Measurements from ENCODE around the gene TBC1D4.
"Not testable (repeated sequence)": the region's sequence is repeated elsewhere in the genome, so short reads cannot be mapped to it uniquely, and the experiment has no call there.

Gene TBC1D4

GRCh38 chr13:75454497-75454896 lies 27.5 kb downstream of the TBC1D4 start:
- DNase-seq (ENCODE audit: low read depth): peak; percentile 37

GRCh38 chr13:75452564-75452963 lies 29.4 kb downstream of the TBC1D4 start:
- peak; percentile 60 for DNase-seq (ENCODE audit: low read depth)

GRCh38 chr13:75447493-75447892 lies 34.5 kb downstream of the TBC1D4 start:
- DNase-seq (ENCODE audit: low read depth): no peak

GRCh38 chr13:75446874-75447273 lies 35.1 kb downstream of the TBC1D4 start:
- no peak for DNase-seq (ENCODE audit: low read depth)

- DNase-seq (ENCODE audit: low read depth): peak; percentile 83
Observed at GRCh38 chr13:75445717-75446499, 36.1 kb downstream of the TBC1D4 start.

- DNase-seq (ENCODE audit: low read depth): peak; percentile 21
Observed at GRCh38 chr13:75444016-75444415, 38.0 kb downstream of the TBC1D4 start.

GRCh38 chr13:75443356-75443958 lies 38.5 kb downstream of the TBC1D4 start:
- DNase-seq (ENCODE audit: low read depth): no peak

- DNase-seq (ENCODE audit: low read depth): no peak
Observed at GRCh38 chr13:75442736-75443234, 39.2 kb downstream of the TBC1D4 start.

- peak; percentile 40 for DNase-seq (ENCODE audit: low read depth)
Observed at GRCh38 chr13:75440100-75440499, 41.9 kb downstream of the TBC1D4 start.

GRCh38 chr13:75437582-75438318 lies 44.2 kb downstream of the TBC1D4 start:
- DNase-seq (ENCODE audit: low read depth): no peak

- not testable (repeated sequence) for DNase-seq (ENCODE audit: low read depth)
Observed at GRCh38 chr13:75434126-75434525, 47.8 kb downstream of the TBC1D4 start.

- no peak for DNase-seq (ENCODE audit: low read depth)
Observed at GRCh38 chr13:75432811-75433244, 49.1 kb downstream of the TBC1D4 start.

- DNase-seq (ENCODE audit: low read depth): peak; percentile 46
Observed at GRCh38 chr13:75432045-75432444, 49.9 kb downstream of the TBC1D4 start.

- no peak for DNase-seq (ENCODE audit: low read depth)
Observed at GRCh38 chr13:75430436-75431209, 51.3 kb downstream of the TBC1D4 start.

- no peak for DNase-seq (ENCODE audit: low read depth)
Observed at GRCh38 chr13:75426421-75426820, 55.5 kb downstream of the TBC1D4 start.

- peak; percentile 38 for DNase-seq (ENCODE audit: low read depth)
Observed at GRCh38 chr13:75425216-75426009, 56.6 kb downstream of the TBC1D4 start.

- no peak for DNase-seq (ENCODE audit: low read depth)
Observed at GRCh38 chr13:75423946-75424345, 58.0 kb downstream of the TBC1D4 start.

GRCh38 chr13:75422028-75422427 lies 59.9 kb downstream of the TBC1D4 start:
- peak; percentile 36 for DNase-seq (ENCODE audit: low read depth)

GRCh38 chr13:75421133-75421532 lies 60.8 kb downstream of the TBC1D4 start:
- DNase-seq (ENCODE audit: low read depth): no peak

GRCh38 chr13:75419656-75420055 lies 62.3 kb downstream of the TBC1D4 start:
- no peak for DNase-seq (ENCODE audit: low read depth)

GRCh38 chr13:75418997-75419396 lies 63.0 kb downstream of the TBC1D4 start:
- DNase-seq (ENCODE audit: low read depth): peak; percentile 73
